22Rv1 (cell line): ENCODE measurements around the gene ASTN2.

ENCODE experiments used
- H3K27ac ChIP-seq: fragments of 450-650 bp; 2 replicates; pipeline ENCODE4 v1.5.1; 2017
- ZFX ChIP-seq: fragments of 450-650 bp; IDR thresholded peaks from 2 replicates; pipeline ENCODE4 v1.6.1; 2017; ENCODE audit warnings: antibody characterized with exemption, borderline replicate concordance
- TF ChIP-seq, protein P1 (sequence below): fragments of 450-650 bp; IDR thresholded peaks from 2 replicates; pipeline ENCODE4 v1.5.1; 2017; ENCODE audit warnings: mild to moderate bottlenecking

Gene ASTN2

DNA sequence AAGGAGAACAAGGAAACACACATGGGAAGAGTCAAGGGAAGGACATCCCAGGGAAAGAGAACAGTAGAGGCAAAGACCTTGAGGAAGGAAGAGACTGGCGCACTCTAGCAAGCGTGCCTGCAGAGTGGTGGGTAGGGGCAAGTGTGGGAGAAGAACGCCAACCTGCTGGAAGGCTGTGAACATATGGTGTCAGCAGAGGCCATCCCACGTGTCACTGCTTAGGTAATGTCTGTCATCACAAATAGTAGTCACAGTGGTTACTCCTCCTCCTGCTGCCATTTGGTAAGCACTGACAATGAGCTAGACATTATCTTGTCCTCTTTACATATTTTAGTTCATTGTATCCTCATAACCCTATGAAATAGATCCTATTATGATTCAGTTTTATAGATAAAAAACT is 934.2 kb downstream of the ASTN2 start:
- TF ChIP-seq, protein P1, sequence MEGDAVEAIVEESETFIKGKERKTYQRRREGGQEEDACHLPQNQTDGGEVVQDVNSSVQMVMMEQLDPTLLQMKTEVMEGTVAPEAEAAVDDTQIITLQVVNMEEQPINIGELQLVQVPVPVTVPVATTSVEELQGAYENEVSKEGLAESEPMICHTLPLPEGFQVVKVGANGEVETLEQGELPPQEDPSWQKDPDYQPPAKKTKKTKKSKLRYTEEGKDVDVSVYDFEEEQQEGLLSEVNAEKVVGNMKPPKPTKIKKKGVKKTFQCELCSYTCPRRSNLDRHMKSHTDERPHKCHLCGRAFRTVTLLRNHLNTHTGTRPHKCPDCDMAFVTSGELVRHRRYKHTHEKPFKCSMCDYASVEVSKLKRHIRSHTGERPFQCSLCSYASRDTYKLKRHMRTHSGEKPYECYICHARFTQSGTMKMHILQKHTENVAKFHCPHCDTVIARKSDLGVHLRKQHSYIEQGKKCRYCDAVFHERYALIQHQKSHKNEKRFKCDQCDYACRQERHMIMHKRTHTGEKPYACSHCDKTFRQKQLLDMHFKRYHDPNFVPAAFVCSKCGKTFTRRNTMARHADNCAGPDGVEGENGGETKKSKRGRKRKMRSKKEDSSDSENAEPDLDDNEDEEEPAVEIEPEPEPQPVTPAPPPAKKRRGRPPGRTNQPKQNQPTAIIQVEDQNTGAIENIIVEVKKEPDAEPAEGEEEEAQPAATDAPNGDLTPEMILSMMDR = no peak
- TF ChIP-seq ZFX = no peak
- H3K27ac ChIP-seq = no peak overlapping the region

DNA sequence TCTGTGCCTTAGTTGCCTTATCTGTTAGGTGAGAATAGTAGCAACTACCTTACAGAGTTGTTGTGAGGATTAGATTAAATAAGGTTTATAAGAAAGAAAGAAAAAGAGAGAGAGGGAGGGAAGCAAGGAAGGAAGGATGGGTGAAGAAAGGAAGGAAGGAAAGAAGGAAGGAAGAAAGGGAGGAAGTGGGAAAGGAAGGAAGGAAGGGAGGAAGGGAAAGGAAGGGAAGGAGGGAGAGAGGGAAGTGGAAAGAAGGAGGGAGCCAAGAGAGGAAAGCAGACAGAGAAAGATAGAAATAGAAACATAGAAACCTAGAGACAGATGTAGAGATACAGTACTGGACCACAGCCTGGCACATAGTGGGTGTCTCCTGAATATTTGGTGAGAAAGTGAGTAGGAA is 934.9 kb downstream of the ASTN2 start:
- no peak overlapping the region for H3K27ac ChIP-seq
- no peak for TF ChIP-seq ZFX
- TF ChIP-seq, protein P1 = no peak

DNA sequence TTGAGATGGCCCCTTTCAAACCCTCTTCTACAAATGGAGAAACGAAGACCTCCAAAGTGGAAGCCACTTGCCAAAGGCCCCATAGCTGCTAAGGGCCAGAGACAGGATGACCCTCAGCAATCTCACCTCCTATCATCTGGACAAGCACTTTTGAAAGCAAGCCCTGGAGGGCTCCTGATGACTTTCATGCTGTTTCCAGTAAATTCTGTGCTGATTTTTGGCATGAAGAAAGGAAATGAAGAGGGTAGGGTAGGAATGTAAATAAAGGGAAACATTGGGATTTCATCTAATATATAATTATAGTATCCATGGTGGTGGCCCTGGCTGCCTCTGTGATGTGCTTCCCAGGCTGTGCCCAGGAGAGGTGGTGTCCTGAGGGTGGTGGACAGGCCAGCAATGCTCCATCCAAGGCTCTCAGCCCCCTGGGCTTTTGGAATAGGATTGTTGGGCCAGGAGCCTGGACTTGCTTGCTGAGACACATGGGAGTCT is 935.8 kb downstream of the ASTN2 start:
- H3K27ac ChIP-seq = no peak overlapping the region
- TF ChIP-seq, protein P1 = no peak
- TF ChIP-seq ZFX = no peak

DNA sequence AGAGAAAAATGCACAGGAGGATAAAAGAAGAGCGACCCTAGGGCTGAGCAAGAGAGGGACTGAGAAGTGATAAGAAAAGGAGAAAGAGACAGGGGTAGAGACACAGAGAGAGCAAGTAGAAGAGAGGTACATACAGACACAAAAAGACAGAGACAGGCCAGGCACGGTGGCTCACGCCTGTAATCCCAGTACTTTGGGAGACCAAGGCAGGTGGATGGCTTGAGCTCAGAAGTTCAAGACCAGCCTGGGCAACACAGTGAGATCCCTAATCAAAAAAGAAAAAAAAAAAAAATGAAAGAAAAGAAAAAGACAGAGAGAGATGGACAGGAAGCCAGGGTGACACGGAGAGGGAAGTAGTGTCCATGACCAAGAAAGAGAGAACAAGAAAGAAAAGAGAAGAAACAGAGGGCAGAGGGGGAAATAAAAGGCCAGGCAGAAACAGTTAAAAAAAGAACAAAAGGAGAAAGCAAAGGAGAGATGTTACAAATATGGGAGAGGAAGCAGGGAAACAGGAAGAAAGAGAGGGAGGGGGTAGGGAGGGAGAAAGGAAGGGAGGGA is 937.2 kb downstream of the ASTN2 start:
- TF ChIP-seq ZFX = no peak
- TF ChIP-seq, protein P1 = no peak
- no peak overlapping the region for H3K27ac ChIP-seq

DNA sequence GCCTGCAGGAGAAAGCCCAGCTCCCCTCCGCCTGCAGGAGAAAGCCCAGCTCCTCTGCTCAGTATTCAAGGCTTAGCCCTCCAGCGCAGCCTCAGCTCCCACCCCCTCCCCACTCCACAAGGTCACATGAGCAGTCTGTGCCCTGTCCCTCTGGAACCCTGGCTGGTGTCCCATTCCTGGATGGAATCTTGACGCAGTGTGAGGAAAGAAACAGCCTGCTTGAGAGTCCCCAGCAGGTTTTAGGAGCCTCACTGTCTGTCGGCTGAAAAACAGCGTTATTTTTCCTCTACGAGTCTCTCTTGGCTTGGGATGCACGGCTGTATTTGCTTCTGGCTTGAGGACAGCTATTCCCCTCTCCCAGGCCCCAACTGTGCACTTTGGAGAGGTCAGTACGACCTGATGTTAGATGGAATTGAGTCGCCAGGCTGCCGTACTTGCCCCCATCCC is 937.9 kb downstream of the ASTN2 start:
- TF ChIP-seq ZFX = no peak
- TF ChIP-seq, protein P1 = no peak
- no peak overlapping the region for H3K27ac ChIP-seq

DNA sequence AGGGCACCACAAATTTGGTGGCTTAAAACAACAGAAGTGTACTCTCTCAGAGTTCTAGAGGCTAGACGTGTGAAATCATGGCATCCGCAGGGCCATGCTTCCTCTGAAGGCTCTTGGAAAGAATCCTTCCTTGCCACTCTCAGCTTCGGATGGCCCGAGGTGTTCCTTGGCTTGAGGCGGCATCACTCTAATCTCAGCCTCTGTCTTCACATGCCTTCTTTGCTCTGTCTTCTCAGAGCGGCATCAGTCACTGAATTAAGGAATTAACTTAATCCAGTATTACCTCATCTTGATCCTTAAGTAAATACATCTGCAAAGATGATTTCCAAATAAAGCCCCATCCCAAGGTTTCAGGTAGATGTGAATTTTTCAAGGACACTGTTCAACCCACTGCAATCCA is 938.9 kb downstream of the ASTN2 start:
- no peak overlapping the region for H3K27ac ChIP-seq
- TF ChIP-seq ZFX = no peak
- TF ChIP-seq, protein P1 = no peak

DNA sequence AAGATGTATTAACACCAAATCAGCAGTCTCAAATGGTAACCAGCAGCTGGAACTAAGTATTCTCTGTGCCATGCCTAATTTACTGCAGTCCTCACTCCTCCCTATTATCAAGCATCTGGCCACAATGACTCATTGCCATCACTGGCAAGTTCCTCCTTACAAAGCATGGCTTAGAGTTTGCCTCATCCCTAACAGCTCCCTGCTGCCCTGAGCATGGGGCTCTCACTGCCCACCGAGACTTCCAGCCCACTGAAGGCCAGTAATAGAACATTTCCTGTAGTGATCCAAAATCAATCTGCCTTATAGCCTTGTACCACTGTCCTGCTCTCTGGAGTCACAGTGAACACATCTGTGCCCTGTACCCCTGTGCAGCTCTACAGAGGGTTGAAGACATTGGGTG is 939.7 kb downstream of the ASTN2 start:
- TF ChIP-seq ZFX = no peak
- TF ChIP-seq, protein P1 = no peak
- H3K27ac ChIP-seq = no peak overlapping the region
